AG09319 (cell line): ENCODE results near the gene MGAT4B.
A peak's percentile ranks its signal among the peaks of the same experiment; 100 is the strongest.

ENCODE experiments used
- DNase-seq: peaks from one replicate; pipeline ENCODE4 v3.0.0-alpha.2; 2010; ENCODE audit warnings: low read depth; ENCODE audit errors: extremely low read depth
- CTCF ChIP-seq: IDR thresholded peaks from 2 replicates; pipeline ENCODE4 v1.5.1; 2011; ENCODE audit warnings: low read depth, mild to moderate bottlenecking, inconsistent platforms, low read length, moderate library complexity

MGAT4B gene

GRCh38 chr5:179806250-179807048 is at the start of gene MGAT4B:
MGAT4B (minus strand) TSS chr5:179806866; CDS start chr5:179806583, 283 bp downstream.
- no peak for TF ChIP-seq CTCF
- peak; percentile 42 for DNase-seq

DNA sequence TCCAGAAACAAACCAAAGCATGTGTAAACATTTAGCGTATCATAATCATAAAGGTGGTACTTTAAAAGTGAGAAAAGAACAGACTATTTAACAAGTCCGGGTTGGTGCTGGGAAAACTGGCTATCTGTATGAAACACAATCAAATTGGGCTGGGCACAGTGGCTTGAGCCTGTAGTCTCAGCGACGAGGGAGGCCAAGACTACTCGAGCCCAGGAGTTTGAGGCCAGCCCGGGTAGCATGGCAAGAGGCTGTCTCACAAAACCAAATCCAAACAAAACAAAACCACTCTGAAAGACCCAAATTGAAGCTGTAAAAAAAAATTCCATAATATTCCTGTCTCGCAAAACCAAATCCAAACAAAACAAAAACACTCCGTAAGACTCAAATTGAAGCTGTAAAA is 47.7 kb upstream of the MGAT4B start:
- no peak for TF ChIP-seq CTCF
- DNase-seq, result no peak

DNA sequence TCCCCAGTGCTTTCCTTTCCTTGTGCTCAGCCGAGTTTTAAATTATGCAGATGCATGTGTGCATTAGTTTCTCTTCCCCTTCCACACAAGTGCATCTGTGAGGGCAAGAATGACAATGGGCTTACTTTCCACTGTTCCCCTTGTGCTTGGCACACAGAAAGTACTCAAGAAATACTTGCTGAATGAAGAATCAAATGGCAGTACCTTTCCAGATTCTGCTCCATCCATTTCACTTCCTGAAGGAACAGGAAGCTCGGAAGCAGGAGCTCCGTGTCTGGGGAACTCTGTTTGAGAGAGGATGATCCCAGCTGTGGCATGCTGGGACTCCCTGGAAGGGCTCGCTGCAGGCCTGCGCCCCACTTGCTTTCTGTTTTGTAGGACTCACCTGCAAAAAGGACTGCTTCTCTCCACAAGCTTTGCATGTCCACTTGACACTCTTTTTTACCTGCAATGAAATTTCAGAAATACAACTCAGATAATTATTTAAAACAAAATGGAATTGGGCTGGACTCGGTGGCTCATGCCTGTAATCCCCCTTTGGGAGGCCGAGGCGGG is 46.4 kb upstream of the MGAT4B start:
- TF ChIP-seq CTCF, result no peak
- DNase-seq, result no peak

- DNase-seq, result no peak
Observed at GRCh38 chr5:179841621-179842020, 35.0 kb upstream of the MGAT4B start.

DNA sequence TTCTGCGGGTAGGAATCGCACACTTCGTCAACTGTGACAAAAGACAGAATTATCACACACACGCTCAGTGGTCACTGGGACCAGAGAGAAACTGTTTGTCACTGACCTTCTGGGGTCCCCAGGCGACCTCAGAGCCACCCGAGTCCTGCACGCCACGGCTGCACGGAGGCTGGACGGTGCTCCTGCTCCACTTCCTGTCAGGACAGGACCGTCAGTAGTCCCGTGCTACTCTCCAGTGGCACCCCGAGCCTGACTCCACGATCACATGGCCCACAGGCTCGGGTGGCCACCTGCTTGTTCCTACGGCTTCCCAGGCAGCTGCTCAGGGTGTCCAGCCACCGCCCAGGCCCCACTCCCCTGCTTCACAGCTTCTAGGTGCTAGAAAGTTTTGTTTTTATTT is 34.1 kb upstream of the MGAT4B start:
- TF ChIP-seq CTCF, result no peak
- DNase-seq, result no peak

More at GRCh38 chr5:179841621-179842020, 35.0 kb upstream of the MGAT4B start:
- TF ChIP-seq CTCF, result no peak

GRCh38 chr5:179840321-179840720 is 33.7 kb upstream of the MGAT4B start:
- TF ChIP-seq CTCF, result no peak

More at GRCh38 chr5:179840321-179840720, 33.7 kb upstream of the MGAT4B start:
- DNase-seq, result no peak
